ENCODE data around the gene GUCY1B1.
"Not testable (repeated sequence)": the region's sequence is repeated elsewhere in the genome, so short reads cannot be mapped to it uniquely, and the experiment has no call there.

DNA sequence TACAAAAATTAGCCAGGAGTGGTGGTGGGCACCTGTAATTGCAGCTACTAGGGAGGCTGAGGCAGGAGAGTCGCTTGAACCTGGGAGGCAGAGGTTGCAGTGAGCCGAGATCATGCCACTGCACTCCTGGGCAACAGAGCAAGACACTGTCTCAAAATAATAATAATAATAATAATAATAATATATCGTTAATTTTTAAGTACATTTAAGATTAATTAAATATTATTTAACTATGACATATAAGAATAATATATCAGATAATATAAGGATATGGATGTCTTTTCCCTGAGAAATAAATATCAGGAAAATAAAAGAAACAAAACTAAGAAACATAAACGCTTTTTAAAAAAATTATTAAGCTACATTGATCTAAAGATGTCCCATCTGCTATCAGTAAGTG, 38.8 kb downstream of the GUCY1B1 start:
- TF ChIP-seq, protein P1, sequence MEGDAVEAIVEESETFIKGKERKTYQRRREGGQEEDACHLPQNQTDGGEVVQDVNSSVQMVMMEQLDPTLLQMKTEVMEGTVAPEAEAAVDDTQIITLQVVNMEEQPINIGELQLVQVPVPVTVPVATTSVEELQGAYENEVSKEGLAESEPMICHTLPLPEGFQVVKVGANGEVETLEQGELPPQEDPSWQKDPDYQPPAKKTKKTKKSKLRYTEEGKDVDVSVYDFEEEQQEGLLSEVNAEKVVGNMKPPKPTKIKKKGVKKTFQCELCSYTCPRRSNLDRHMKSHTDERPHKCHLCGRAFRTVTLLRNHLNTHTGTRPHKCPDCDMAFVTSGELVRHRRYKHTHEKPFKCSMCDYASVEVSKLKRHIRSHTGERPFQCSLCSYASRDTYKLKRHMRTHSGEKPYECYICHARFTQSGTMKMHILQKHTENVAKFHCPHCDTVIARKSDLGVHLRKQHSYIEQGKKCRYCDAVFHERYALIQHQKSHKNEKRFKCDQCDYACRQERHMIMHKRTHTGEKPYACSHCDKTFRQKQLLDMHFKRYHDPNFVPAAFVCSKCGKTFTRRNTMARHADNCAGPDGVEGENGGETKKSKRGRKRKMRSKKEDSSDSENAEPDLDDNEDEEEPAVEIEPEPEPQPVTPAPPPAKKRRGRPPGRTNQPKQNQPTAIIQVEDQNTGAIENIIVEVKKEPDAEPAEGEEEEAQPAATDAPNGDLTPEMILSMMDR (IDR thresholded peaks at IDR 0.05), result not testable (repeated sequence)
- TF ChIP-seq POLR2A (IDR thresholded peaks at IDR 0.05), result not testable (repeated sequence)

Measured in heart left ventricle (tissue), 13 donors.